Heart right ventricle (tissue), 16 donors: ENCODE results near the gene TH. TPM values are rescaled to one million over a fixed set of nuclear protein-coding genes. Genes with fewer than 3 reads are reported as not detected.

Source experiments
- ATAC-seq, 8 donors: fragments of 200-7000 bp; cut with Tn5 transposase; one replicate each; pipeline ENCODE4 v1.9.1; 2020; ENCODE audit warnings: mild to moderate bottlenecking in 8 of 8, moderate library complexity in 8 of 8, moderate number of reproducible peaks in 1 of 8
- DNase-seq, 2 donors: peaks; one replicate each; pipeline ENCODE4 v3.0.0-alpha.2; 2020
- H3K27ac ChIP-seq, 10 donors: fragments of 200-600 bp; sonication (generic) in 2 of 10; one replicate each; pipeline versions ENCODE4 v1.5.0 to v1.8.0; 2020 to 2022; ENCODE audit warnings: mild to moderate bottlenecking in 3 of 10
- H3K27me3 ChIP-seq, 7 donors: fragments of 200-600 bp; one replicate each; pipeline ENCODE4 v1.8.0; 2021 to 2022; ENCODE audit warnings: mild to moderate bottlenecking in 2 of 7
- H3K36me3 ChIP-seq, 9 donors: fragments of 200-600 bp; sonication (generic) in 1 of 9; one replicate each; pipeline versions ENCODE4 v1.5.0 to v1.8.0; 2020 to 2022; ENCODE audit warnings: mild to moderate bottlenecking in 2 of 9
- H3K4me1 ChIP-seq, 9 donors: fragments of 200-600 bp; sonication (generic) in 1 of 9; one replicate each; pipeline versions ENCODE4 v1.5.0 to v1.8.0; 2020 to 2022; ENCODE audit warnings: mild to moderate bottlenecking in 4 of 9
- H3K4me3 ChIP-seq, 10 donors: fragments of 200-600 bp; sonication (generic) in 2 of 10; one replicate each; pipeline versions ENCODE4 v1.5.0 to v1.8.0; 2020 to 2022; ENCODE audit warnings: mild to moderate bottlenecking in 7 of 10, moderate library complexity in 2 of 10
- H3K9me3 ChIP-seq, 11 donors: fragments of 200-600 bp in 10 of 11; sonication (generic) in 2 of 11; one replicate each; pipeline versions ENCODE4 v1.5.0 to v1.8.0; 2013 to 2022; ENCODE audit warnings: mild to moderate bottlenecking in 2 of 11, control low read depth in 1 of 11, moderate library complexity in 1 of 11
- CTCF ChIP-seq, 9 donors: fragments of 200-600 bp; sonication (generic) in 2 of 9; IDR thresholded peaks; one replicate each; pipeline versions ENCODE4 v1.5.0 to v1.8.0; 2021 to 2022; ENCODE audit warnings: antibody characterized with exemption in 9 of 9, mild to moderate bottlenecking in 5 of 9, moderate library complexity in 1 of 9
- WGBS, 2 donors: extraction: QIAGEN DNeasy Blood & Tissue Kit; methylation state at CpG; one replicate each; pipeline ENCODE4 v1.1.7; 2013; ENCODE audit warnings: inconsistent platforms in 1 of 2; 5-methylcytosine and 5-hydroxymethylcytosine counted together
- intact Hi-C, 10 donors: fragments of 100-400 bp; cut with DNase I; formaldehyde crosslinking; loops; one replicate each; pipeline versions ENCODE4 v1.11.1 to v1.14.2; 2022
- long read RNA-seq, 3 donors: library from polyadenylated mRNA; unstranded; transcript quantifications; one replicate each; pipeline ENCODE4 v2.0.0, GENCODE V29; 2020 to 2021
- polyA plus RNA-seq, 2 donors: library from polyadenylated mRNA; stranded (reverse); fragments of 200-250 nt; gene quantifications; one replicate each; pipeline ENCODE4 v1.2.3, GENCODE V29; 2013
- total RNA-seq, 10 donors: library from RNA; stranded (reverse); fragmentation: NEBNext Ultra II Directional in 3 of 10; extraction: Animal tissue kit (Norgen Biotek cat#: 25700) in 3 of 10; gene quantifications; one replicate each; pipeline versions ENCODE4 v1.2.1 to v1.2.4, GENCODE V29; 2021 to 2023
- donor health status: Arrhythmogenic right ventricular cardiomyopathy.
- donor health status: ischemic (EF 13 %, LVEDD 7.1; RV severe dilation, severe dysfunction).
- donor health status: healthy with polysubstance abuse.
- donor health status: DM: no; HTN: yes; CAD: no.
- donor health status: DM: no; HTN: no; CAD: no.
- donor health status: ischemic (EF 25% LVEDD 6.9; RV normal size, moderate dysfunction).
- donor health status: ischemic (EF 25% LVEDD 5.7; RV mildly dilated, moderate dysfunction).
- donor health status: healthy.
- donor health status: DM: yes; HTN: yes; CAD: no.
- donor health status: Ischemic cardiomyopathy.
- donor health status: ischemic (EF 35%, LVEDD 5.7; RV mildly dilated, moderate dysfunction).
- donor health status: nonischemic (EF 11% LVEDD 7.7; RV severe dilation, severe dysfunction).
- donor health status: DM: yes; HTN: yes; CAD: no.
- donor health status: PGD.
- donor health status: ischemic (EF 29% LVEDD 5.4; RV normal size, mild dysfunction).
- donor health status: nonischemic (EF 23%, LVEDD 6.1; RV moderate dilation, normal function).

TH gene
- total RNA-seq (not detected), polyA plus RNA-seq (under 1 TPM; 0.14 to 0.15 TPM)
- long read RNA-seq, donor 1 = 0 reads
- long read RNA-seq, donor 2 = 0 reads
- long read RNA-seq, donor 3 = 0 reads

GRCh38 chr11:2171591-2172003 is at the start of gene TH:
TH (minus strand) TSS chr11:2171815; CDS start chr11:2171786, 29 bp downstream.
- TF ChIP-seq CTCF (IDR thresholded peaks at IDR 0.05) = no peak
- Histone ChIP-seq H3K4me1 (peaks cover 0 to 3% (median 2%) of the 10 kb centered on the region in 9 donors), H3K9me3 (no peaks in the 10 kb centered on the region), H3K27me3 (peaks cover 0 to 31% (median 13%) of the 10 kb centered on the region in 7 donors), H3K4me3 (no peak within 1 kb of the TSS), H3K27ac (no peak within 1 kb of the TSS), H3K36me3 (no peaks in the 10 kb centered on the region)
- 69 to 73% methylated on average over 17 of the region's 17 CpGs for WGBS, 2 donors
- no peak for DNase-seq
- no peak for ATAC-seq
- intact Hi-C loops = no loop called here

- Histone ChIP-seq H3K36me3 (no peaks in the 10 kb centered on the region), H3K9me3 (peaks cover 0 to 23% (median 4%) of the 10 kb centered on the region in 11 donors), H3K27ac (no peak overlapping the region), H3K27me3 (peaks cover 0 to 22% (median 5%) of the 10 kb centered on the region in 7 donors), H3K4me1 (no peaks in the 10 kb centered on the region), H3K4me3 (no peak overlapping the region)
- DNase-seq (no peak), ATAC-seq (no peak)
- intact Hi-C loops = no loop called here
- no peak for TF ChIP-seq CTCF (IDR thresholded peaks at IDR 0.05)
- WGBS, 2 donors = 74 to 83% methylated on average over 1 of the region's 1 CpG
Measured at GRCh38 chr11:2221024-2221423, 49.4 kb upstream of the TH start.

GRCh38 chr11:2220173-2220771 is 48.7 kb upstream of the TH start:
- no peak for TF ChIP-seq CTCF (IDR thresholded peaks at IDR 0.05)
- ATAC-seq = no peak
- peaks cover 0 to 27% (median 9%) of the 10 kb centered on the region in 7 donors for H3K27me3 ChIP-seq
- no peaks in the 10 kb centered on the region for H3K4me1 ChIP-seq
- no peak for DNase-seq
- no peak overlapping the region for H3K27ac ChIP-seq
- 71 to 73% methylated on average over 3 of the region's 3 CpGs for WGBS, 2 donors
- peaks cover 0 to 21% (median 4%) of the 10 kb centered on the region in 11 donors for H3K9me3 ChIP-seq
- intact Hi-C loops = no loop called here
- no peaks in the 10 kb centered on the region for H3K36me3 ChIP-seq
- H3K4me3 ChIP-seq = no peak overlapping the region

- intact Hi-C loops = no loop called here
- H3K9me3 ChIP-seq = peaks cover 0 to 13% (median 4%) of the 10 kb centered on the region in 11 donors
- H3K36me3 ChIP-seq = no peaks in the 10 kb centered on the region
- H3K4me1 ChIP-seq = no peaks in the 10 kb centered on the region
- TF ChIP-seq CTCF (IDR thresholded peaks at IDR 0.05) = no peak
- no peak for ATAC-seq
- H3K4me3 ChIP-seq = no peak overlapping the region
- 71 to 78% methylated on average over 6 of the region's 6 CpGs for WGBS, 2 donors
- no peak for DNase-seq
- H3K27me3 ChIP-seq = peaks cover 0 to 35% (median 9%) of the 10 kb centered on the region in 7 donors
- H3K27ac ChIP-seq = no peak overlapping the region
Measured at GRCh38 chr11:2219318-2220017, 47.9 kb upstream of the TH start.
